ENCODE measurements around the gene WASHC2A. TPM values are rescaled to one million over a fixed set of nuclear protein-coding genes. Genes with fewer than 3 reads are reported as not detected.
"Not testable (repeated sequence)": the region's sequence is repeated elsewhere in the genome, so short reads cannot be mapped to it uniquely, and the experiment has no call there.

Gene WASHC2A
- total RNA-seq, 2 experiments from 2014 or later: 17.5 to 36.7 TPM

GRCh38 chr10:50102267-50102666 lies 34.5 kb downstream of the WASHC2A start:
- H2AFZ ChIP-seq (ENCODE audit: low read length); H3K4me2 ChIP-seq (ENCODE audit: low read length); DNase-seq (ENCODE audit: low spot score); H3K4me3 ChIP-seq (ENCODE audit: low read depth, low read length, poor library complexity, severe bottlenecking); H3K4me1 ChIP-seq (ENCODE audit: insufficient read depth, low read length, poor library complexity, severe bottlenecking); H3K36me3 ChIP-seq (ENCODE audit: insufficient read depth, low read length); intact Hi-C loops (cut with micrococcal nuclease; ENCODE audit: unreplicated experiment); H3K27ac ChIP-seq (ENCODE audit: low read depth, low read length, poor library complexity, severe bottlenecking); POLR2A ChIA-PET; CTCF ChIA-PET (ENCODE audit: unreplicated experiment); H3K79me2 ChIP-seq (ENCODE audit: insufficient read depth, low read depth, low read length); H3K9me3 ChIP-seq (ENCODE audit: low read length); H4K20me1 ChIP-seq (ENCODE audit: insufficient read depth, low read length); BruUV-seq (replicated peaks); H3K9me2 ChIP-seq (ENCODE audit: insufficient read depth, low read length): not testable (repeated sequence)

DNA sequence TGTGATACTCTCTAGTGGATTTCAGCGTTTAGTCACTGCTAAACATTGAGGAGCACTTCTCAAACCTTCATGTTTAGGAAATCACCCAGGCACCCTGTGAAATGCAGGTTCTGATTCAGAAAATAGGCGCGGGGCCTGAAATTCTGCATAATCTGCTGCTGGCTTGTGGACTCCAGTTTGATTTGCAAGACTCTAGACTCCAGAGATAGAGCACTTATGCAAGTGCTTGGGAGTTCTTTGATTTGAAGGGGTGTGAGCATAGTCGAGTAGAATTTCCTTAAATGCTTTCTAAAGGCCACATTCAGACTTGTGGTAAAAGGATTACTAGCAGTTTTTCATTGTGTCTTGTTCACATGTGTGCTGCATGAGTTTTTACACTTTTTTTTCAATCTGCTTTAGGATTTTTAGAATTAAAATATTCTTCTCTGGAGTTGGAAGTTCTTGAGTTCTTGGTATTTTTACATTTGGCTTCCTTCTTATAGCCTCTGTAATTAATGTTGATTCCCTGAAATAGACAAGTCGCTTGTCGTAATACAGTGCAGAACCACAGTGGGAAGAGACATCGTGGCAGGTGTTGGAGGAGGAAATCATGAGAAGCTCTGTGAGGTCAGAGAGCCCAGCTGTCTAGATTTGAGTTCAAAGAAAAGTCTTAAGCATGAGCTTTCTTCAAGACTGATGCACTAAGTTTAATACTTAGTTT lies 41.4 kb downstream of the WASHC2A start:
- H2AFZ ChIP-seq (ENCODE audit: low read length); CTCF ChIA-PET (ENCODE audit: unreplicated experiment): not testable (repeated sequence)

GRCh38 chr10:50112419-50113112 lies 44.8 kb downstream of the WASHC2A start:
- POLR2A ChIA-PET; H3K4me2 ChIP-seq (ENCODE audit: low read length); H4K20me1 ChIP-seq (ENCODE audit: insufficient read depth, low read length); H3K27ac ChIP-seq (ENCODE audit: low read depth, low read length, poor library complexity, severe bottlenecking); H2AFZ ChIP-seq (ENCODE audit: low read length); H3K9me2 ChIP-seq (ENCODE audit: insufficient read depth, low read length); DNase-seq (ENCODE audit: low spot score); intact Hi-C loops (cut with micrococcal nuclease; ENCODE audit: unreplicated experiment); BruUV-seq (replicated peaks); CTCF ChIA-PET (ENCODE audit: unreplicated experiment); H3K36me3 ChIP-seq (ENCODE audit: insufficient read depth, low read length); H3K79me2 ChIP-seq (ENCODE audit: insufficient read depth, low read depth, low read length); H3K4me1 ChIP-seq (ENCODE audit: insufficient read depth, low read length, poor library complexity, severe bottlenecking); H3K4me3 ChIP-seq (ENCODE audit: low read depth, low read length, poor library complexity, severe bottlenecking); H3K9me3 ChIP-seq (ENCODE audit: low read length): not testable (repeated sequence)

More for the DNA sequence above, 41.4 kb downstream of the WASHC2A start:
- H3K36me3 ChIP-seq (ENCODE audit: insufficient read depth, low read length); H3K9me3 ChIP-seq (ENCODE audit: low read length); H3K9me2 ChIP-seq (ENCODE audit: insufficient read depth, low read length); DNase-seq (ENCODE audit: low spot score); H3K4me1 ChIP-seq (ENCODE audit: insufficient read depth, low read length, poor library complexity, severe bottlenecking); H3K4me3 ChIP-seq (ENCODE audit: low read depth, low read length, poor library complexity, severe bottlenecking); intact Hi-C loops (cut with micrococcal nuclease; ENCODE audit: unreplicated experiment); H3K27ac ChIP-seq (ENCODE audit: low read depth, low read length, poor library complexity, severe bottlenecking); POLR2A ChIA-PET; H4K20me1 ChIP-seq (ENCODE audit: insufficient read depth, low read length); BruUV-seq (replicated peaks); H3K4me2 ChIP-seq (ENCODE audit: low read length); H3K79me2 ChIP-seq (ENCODE audit: insufficient read depth, low read depth, low read length): not testable (repeated sequence)

DNA sequence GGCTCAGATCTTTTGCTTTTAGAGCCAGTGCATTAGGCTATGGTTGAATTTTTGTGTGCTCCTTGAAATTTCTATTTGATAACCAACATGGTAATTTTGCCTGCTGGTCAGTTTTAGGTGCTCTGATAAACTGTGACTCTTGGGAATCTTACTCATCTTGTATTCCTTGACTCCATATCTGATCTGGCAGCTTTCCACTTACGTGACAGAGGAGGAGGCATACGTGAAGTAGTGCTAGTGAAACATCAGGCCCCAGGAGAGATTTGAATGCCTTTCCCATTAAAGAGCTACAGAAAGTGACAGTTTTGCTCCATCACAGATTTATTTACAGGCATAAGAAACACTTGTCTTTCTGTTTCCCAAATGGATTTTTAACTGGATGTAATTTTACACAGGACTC lies 59.0 kb downstream of the WASHC2A start:
- H4K20me1 ChIP-seq (ENCODE audit: insufficient read depth, low read length); H2AFZ ChIP-seq (ENCODE audit: low read length); H3K9me3 ChIP-seq (ENCODE audit: low read length); H3K4me3 ChIP-seq (ENCODE audit: low read depth, low read length, poor library complexity, severe bottlenecking); H3K4me2 ChIP-seq (ENCODE audit: low read length); H3K27ac ChIP-seq (ENCODE audit: low read depth, low read length, poor library complexity, severe bottlenecking); H3K4me1 ChIP-seq (ENCODE audit: insufficient read depth, low read length, poor library complexity, severe bottlenecking); BruUV-seq (replicated peaks); H3K36me3 ChIP-seq (ENCODE audit: insufficient read depth, low read length); DNase-seq (ENCODE audit: low spot score); H3K79me2 ChIP-seq (ENCODE audit: insufficient read depth, low read depth, low read length); H3K9me2 ChIP-seq (ENCODE audit: insufficient read depth, low read length); CTCF ChIA-PET (ENCODE audit: unreplicated experiment); POLR2A ChIA-PET; intact Hi-C loops (cut with micrococcal nuclease; ENCODE audit: unreplicated experiment): not testable (repeated sequence)

GRCh38 chr10:50127770-50128292 lies 60.1 kb downstream of the WASHC2A start:
- intact Hi-C loops (cut with micrococcal nuclease; ENCODE audit: unreplicated experiment); H3K4me2 ChIP-seq (ENCODE audit: low read length): not testable (repeated sequence)

GRCh38 chr10:50131245-50131965 lies 63.7 kb downstream of the WASHC2A start:
- H3K27ac ChIP-seq (ENCODE audit: low read depth, low read length, poor library complexity, severe bottlenecking): not testable (repeated sequence)

More at GRCh38 chr10:50127770-50128292, 60.1 kb downstream of the WASHC2A start:
- H3K36me3 ChIP-seq (ENCODE audit: insufficient read depth, low read length); BruUV-seq (replicated peaks); CTCF ChIA-PET (ENCODE audit: unreplicated experiment); H2AFZ ChIP-seq (ENCODE audit: low read length); H3K4me3 ChIP-seq (ENCODE audit: low read depth, low read length, poor library complexity, severe bottlenecking); H3K9me3 ChIP-seq (ENCODE audit: low read length); H3K9me2 ChIP-seq (ENCODE audit: insufficient read depth, low read length); H3K79me2 ChIP-seq (ENCODE audit: insufficient read depth, low read depth, low read length); H3K4me1 ChIP-seq (ENCODE audit: insufficient read depth, low read length, poor library complexity, severe bottlenecking); H3K27ac ChIP-seq (ENCODE audit: low read depth, low read length, poor library complexity, severe bottlenecking); H4K20me1 ChIP-seq (ENCODE audit: insufficient read depth, low read length): not testable (repeated sequence)
- peak; percentile 49 for DNase-seq (ENCODE audit: low spot score)
- POLR2A ChIA-PET: interaction anchor here (0.5 kb wide), 1 partner anchor 1714 kb away, joined by 3 read pairs; no protein-coding TSS in a partner anchor

More at GRCh38 chr10:50131245-50131965, 63.7 kb downstream of the WASHC2A start:
- H3K4me2 ChIP-seq (ENCODE audit: low read length); H3K9me3 ChIP-seq (ENCODE audit: low read length); H3K4me3 ChIP-seq (ENCODE audit: low read depth, low read length, poor library complexity, severe bottlenecking); intact Hi-C loops (cut with micrococcal nuclease; ENCODE audit: unreplicated experiment); H4K20me1 ChIP-seq (ENCODE audit: insufficient read depth, low read length); H3K4me1 ChIP-seq (ENCODE audit: insufficient read depth, low read length, poor library complexity, severe bottlenecking); H3K79me2 ChIP-seq (ENCODE audit: insufficient read depth, low read depth, low read length); BruUV-seq (replicated peaks); POLR2A ChIA-PET; H3K9me2 ChIP-seq (ENCODE audit: insufficient read depth, low read length); DNase-seq (ENCODE audit: low spot score); CTCF ChIA-PET (ENCODE audit: unreplicated experiment); H3K36me3 ChIP-seq (ENCODE audit: insufficient read depth, low read length); H2AFZ ChIP-seq (ENCODE audit: low read length): not testable (repeated sequence)
